Upper lobe of right lung (tissue), 1 donor: Measurements from ENCODE around the gene RALGPS1. TPM values are rescaled to one million over a fixed set of nuclear protein-coding genes. Genes with fewer than 3 reads are reported as not detected.

Experiments used
- ATAC-seq: fragments of 200-7000 bp; cut with Tn5 transposase; one replicate; pipeline ENCODE4 v1.9.1; 2020; ENCODE audit warnings: mild to moderate bottlenecking, moderate library complexity
- DNase-seq: peaks from one replicate; pipeline ENCODE4 v3.0.0-alpha.2; 2020
- H3K27ac ChIP-seq: fragments of 200-600 bp; one replicate; pipeline ENCODE4 v1.8.0; 2022
- H3K27me3 ChIP-seq: fragments of 200-600 bp; one replicate; pipeline ENCODE4 v1.8.0; 2022; ENCODE audit warnings: mild to moderate bottlenecking
- H3K36me3 ChIP-seq: fragments of 200-600 bp; one replicate; pipeline ENCODE4 v1.8.0; 2022
- H3K4me1 ChIP-seq: fragments of 200-600 bp; one replicate; pipeline ENCODE4 v1.8.0; 2022
- H3K4me3 ChIP-seq: fragments of 200-600 bp; one replicate; pipeline ENCODE4 v1.8.0; 2022; ENCODE audit warnings: mild to moderate bottlenecking
- H3K9me3 ChIP-seq: fragments of 200-600 bp; one replicate; pipeline ENCODE4 v1.8.0; 2022
- CTCF ChIP-seq: fragments of 200-600 bp; IDR thresholded peaks from one replicate; pipeline ENCODE4 v1.8.0; 2022; ENCODE audit warnings: antibody characterized with exemption
- intact Hi-C: fragments of 100-400 bp; cut with DNase I; formaldehyde crosslinking; loops from one replicate; pipeline ENCODE4 v1.11.0; 2022
- total RNA-seq: library from RNA; stranded (reverse); fragmentation: NEBNext Ultra II Directional; extraction: Animal tissue kit (Norgen Biotek cat#: 25700); gene quantifications from one replicate; pipeline ENCODE4 v1.2.1, GENCODE V29; 2021
- donor health status: DM: no; HTN: yes; CAD: no; lungs with severe emphysema.

Gene RALGPS1
- total RNA-seq, 1 donor from 2014 or later, result 15.9 TPM

- Histone ChIP-seq H3K36me3 (no peaks in the 10 kb centered on the region), H3K4me1 (peaks cover 21% of the 10 kb centered on the region), H3K27ac (no peak overlapping the region), H3K27me3 (no peaks in the 10 kb centered on the region), H3K9me3 (no peaks in the 10 kb centered on the region), H3K4me3 (no peak overlapping the region)
- TF ChIP-seq CTCF, result no peak
- DNase-seq, result no peak
- intact Hi-C loops, result no loop called here
- ATAC-seq, result no peak
Observed at GRCh38 chr9:127045148-127045547, 130.6 kb downstream of the RALGPS1 start.

- DNase-seq (no peak), ATAC-seq (no peak)
- H3K4me1 ChIP-seq, result peaks cover 25% of the 10 kb centered on the region
- intact Hi-C loops, result no loop called here
- no peaks in the 10 kb centered on the region for H3K9me3 ChIP-seq
- H3K36me3 ChIP-seq, result no peaks in the 10 kb centered on the region
- H3K4me3 ChIP-seq, result no peak overlapping the region
- TF ChIP-seq CTCF, result no peak
- peak overlapping the region; percentile 66 for H3K27ac ChIP-seq
- H3K27me3 ChIP-seq, result no peaks in the 10 kb centered on the region
Observed at GRCh38 chr9:127047971-127048370, 133.4 kb downstream of the RALGPS1 start.

GRCh38 chr9:127049044-127049443 lies 134.5 kb downstream of the RALGPS1 start:
- TF ChIP-seq CTCF, result peak; percentile 40
- H3K4me3 ChIP-seq, result peak overlapping the region; percentile 12
- H3K9me3 ChIP-seq, result no peaks in the 10 kb centered on the region
- H3K27ac ChIP-seq, result peak overlapping the region; percentile 66
- H3K36me3 ChIP-seq, result no peaks in the 10 kb centered on the region
- DNase-seq, result no peak
- ATAC-seq, result peak; percentile 89
- H3K4me1 ChIP-seq, result peaks cover 35% of the 10 kb centered on the region
- H3K27me3 ChIP-seq, result no peaks in the 10 kb centered on the region
- intact Hi-C loops, result no loop called here

GRCh38 chr9:127049581-127049980 lies 135.0 kb downstream of the RALGPS1 start:
- intact Hi-C loops, result no loop called here
- ATAC-seq, result peak; percentile 30
- no peak for TF ChIP-seq CTCF

GRCh38 chr9:127050152-127050551 lies 135.6 kb downstream of the RALGPS1 start:
- Histone ChIP-seq H3K27me3 (no peaks in the 10 kb centered on the region), H3K9me3 (no peaks in the 10 kb centered on the region), H3K4me1 (peaks cover 37% of the 10 kb centered on the region), H3K36me3 (no peaks in the 10 kb centered on the region), H3K27ac (peak overlapping the region; percentile 32), H3K4me3 (no peak overlapping the region)
- no peak for TF ChIP-seq CTCF
- DNase-seq, result no peak
- no peak for ATAC-seq
- intact Hi-C loops, result no loop called here

More at GRCh38 chr9:127049581-127049980, 135.0 kb downstream of the RALGPS1 start:
- no peaks in the 10 kb centered on the region for H3K27me3 ChIP-seq
- H3K36me3 ChIP-seq, result no peaks in the 10 kb centered on the region
- peaks cover 37% of the 10 kb centered on the region for H3K4me1 ChIP-seq
- no peaks in the 10 kb centered on the region for H3K9me3 ChIP-seq
- no peak overlapping the region for H3K4me3 ChIP-seq
- DNase-seq, result no peak
- peak overlapping the region; percentile 32 for H3K27ac ChIP-seq

- DNase-seq (no peak), ATAC-seq (no peak)
- H3K27me3 ChIP-seq, result no peaks in the 10 kb centered on the region
- no peaks in the 10 kb centered on the region for H3K9me3 ChIP-seq
- peaks cover 37% of the 10 kb centered on the region for H3K4me1 ChIP-seq
- intact Hi-C loops, result no loop called here
- no peak overlapping the region for H3K4me3 ChIP-seq
- TF ChIP-seq CTCF, result no peak
- no peak overlapping the region for H3K27ac ChIP-seq
- H3K36me3 ChIP-seq, result no peaks in the 10 kb centered on the region
Observed at GRCh38 chr9:127050591-127051001, 136.0 kb downstream of the RALGPS1 start.
